IPS-15b (cell line): ENCODE measurements around the gene NDUFAF8.

Experiments used
- H3K27me3 ChIP-seq: one replicate; pipeline ENCODE4 v1.6.1; 2013; ENCODE audit warnings: low read length; ENCODE audit not compliant: control insufficient read depth, insufficient read depth
- H3K36me3 ChIP-seq: one replicate; pipeline ENCODE4 v1.6.1; 2013; ENCODE audit warnings: low read length; ENCODE audit not compliant: control insufficient read depth, insufficient read depth
- H3K4me1 ChIP-seq: one replicate; pipeline ENCODE4 v1.6.1; 2013; ENCODE audit warnings: mild to moderate bottlenecking, low read length; ENCODE audit not compliant: control insufficient read depth, insufficient read depth
- H3K4me3 ChIP-seq: one replicate; pipeline ENCODE4 v1.5.1; 2013; ENCODE audit warnings: low read depth, low read length
- H3K9ac ChIP-seq: one replicate; pipeline ENCODE4 v1.6.1; 2013; ENCODE audit warnings: low read depth, mild to moderate bottlenecking, low read length
- H3K9me3 ChIP-seq: one replicate; pipeline ENCODE4 v1.6.1; 2013; ENCODE audit warnings: mild to moderate bottlenecking, low read length; ENCODE audit not compliant: control insufficient read depth, insufficient read depth

The NDUFAF8 gene

GRCh38 chr17:81288715-81289114, 49.6 kb downstream of the NDUFAF8 start:
- no peak overlapping the region for H3K9ac ChIP-seq
- no peaks in the 10 kb centered on the region for H3K4me1 ChIP-seq
- H3K4me3 ChIP-seq: no peak overlapping the region
- H3K36me3 ChIP-seq: peaks cover 10% of the 10 kb centered on the region
- no peaks in the 10 kb centered on the region for H3K9me3 ChIP-seq
- H3K27me3 ChIP-seq: no peaks in the 10 kb centered on the region

- no peaks in the 10 kb centered on the region for H3K9me3 ChIP-seq
- H3K4me3 ChIP-seq: no peak overlapping the region
- no peak overlapping the region for H3K9ac ChIP-seq
- H3K27me3 ChIP-seq: no peaks in the 10 kb centered on the region
- no peaks in the 10 kb centered on the region for H3K4me1 ChIP-seq
- H3K36me3 ChIP-seq: peaks cover 10% of the 10 kb centered on the region
Observed at GRCh38 chr17:81289627-81290026, 50.5 kb downstream of the NDUFAF8 start.

DNA sequence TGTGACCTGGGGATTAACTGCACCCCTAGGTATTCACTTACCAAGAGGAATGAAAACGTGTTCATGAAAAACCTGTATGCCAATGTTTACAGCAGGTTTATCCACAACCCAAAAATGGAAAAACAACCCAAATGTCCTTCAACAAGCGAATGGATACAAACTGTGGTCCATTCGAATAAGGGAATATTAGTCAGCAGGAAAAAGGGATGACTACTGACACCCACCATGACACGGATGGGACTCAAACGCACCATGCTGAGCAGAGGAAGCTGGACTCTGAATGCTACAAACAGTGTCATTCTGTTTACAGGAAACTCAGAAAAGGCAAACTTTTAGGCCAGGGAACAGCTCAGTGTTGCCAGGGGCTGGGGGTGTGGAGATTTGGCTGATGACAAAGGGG, 51.1 kb downstream of the NDUFAF8 start:
- Histone ChIP-seq H3K9me3 (no peaks in the 10 kb centered on the region), H3K4me3 (no peak overlapping the region), H3K36me3 (peaks cover 10% of the 10 kb centered on the region), H3K9ac (no peak overlapping the region), H3K27me3 (no peaks in the 10 kb centered on the region), H3K4me1 (no peaks in the 10 kb centered on the region)
